BJ (cell line): ENCODE data around the gene TCERG1. TPM values are rescaled to one million over a fixed set of nuclear protein-coding genes. Genes with fewer than 3 reads are reported as not detected.

Experiments used
- CTCF ChIA-PET: fragments of 350-600 bp; formaldehyde crosslinking; extraction: SDS; loops from one replicate; lab custom pipeline; 2021; ENCODE audit warnings: antibody characterized with exemption, inconsistent platforms; lab: Yijun Ruan, JAX
- POLR2A ChIA-PET: fragments of 300-600 bp; sonication (Branson Sonifier 250); formaldehyde crosslinking; extraction: SDS; loops from one replicate; lab custom pipeline; 2021; ENCODE audit warnings: antibody characterized with exemption; lab: Charles Lee
- DNase-seq: peaks from one replicate; pipeline ENCODE4 v3.0.0-alpha.2; 2011; ENCODE audit warnings: low read depth
- H3K27me3 ChIP-seq: 2 replicates; pipeline ENCODE4 v1.6.0; 2011; ENCODE audit warnings: low read length; ENCODE audit not compliant: control insufficient read depth, insufficient read depth
- H3K36me3 ChIP-seq: 2 replicates; pipeline ENCODE4 v1.5.1; 2011; ENCODE audit warnings: low read length; ENCODE audit not compliant: control insufficient read depth, insufficient read depth
- H3K4me3 ChIP-seq: 2 replicates; pipeline ENCODE4 v1.5.1; 2011; ENCODE audit warnings: low read depth, mild to moderate bottlenecking, control low read depth, low read length
- polyA plus RNA-seq: library from polyadenylated mRNA; depleted of rRNA; stranded (reverse); fragments of >200 nt; gene quantifications from 2 replicates; pipeline ENCODE4 v1.2.3, GENCODE V29; 2011
- TF ChIP-seq, protein P1 (sequence below): IDR thresholded peaks from 2 replicates; pipeline ENCODE4 v1.5.1; 2011; ENCODE audit warnings: low read depth, mild to moderate bottlenecking, control low read depth, inconsistent platforms, low read length, moderate library complexity; ENCODE audit not compliant: insufficient read depth

Gene TCERG1
- polyA plus RNA-seq, 1 experiment: 35.9 TPM

GRCh38 chr5:146463446-146463845 lies 16.3 kb downstream of the TCERG1 start:
- TF ChIP-seq, protein P1, sequence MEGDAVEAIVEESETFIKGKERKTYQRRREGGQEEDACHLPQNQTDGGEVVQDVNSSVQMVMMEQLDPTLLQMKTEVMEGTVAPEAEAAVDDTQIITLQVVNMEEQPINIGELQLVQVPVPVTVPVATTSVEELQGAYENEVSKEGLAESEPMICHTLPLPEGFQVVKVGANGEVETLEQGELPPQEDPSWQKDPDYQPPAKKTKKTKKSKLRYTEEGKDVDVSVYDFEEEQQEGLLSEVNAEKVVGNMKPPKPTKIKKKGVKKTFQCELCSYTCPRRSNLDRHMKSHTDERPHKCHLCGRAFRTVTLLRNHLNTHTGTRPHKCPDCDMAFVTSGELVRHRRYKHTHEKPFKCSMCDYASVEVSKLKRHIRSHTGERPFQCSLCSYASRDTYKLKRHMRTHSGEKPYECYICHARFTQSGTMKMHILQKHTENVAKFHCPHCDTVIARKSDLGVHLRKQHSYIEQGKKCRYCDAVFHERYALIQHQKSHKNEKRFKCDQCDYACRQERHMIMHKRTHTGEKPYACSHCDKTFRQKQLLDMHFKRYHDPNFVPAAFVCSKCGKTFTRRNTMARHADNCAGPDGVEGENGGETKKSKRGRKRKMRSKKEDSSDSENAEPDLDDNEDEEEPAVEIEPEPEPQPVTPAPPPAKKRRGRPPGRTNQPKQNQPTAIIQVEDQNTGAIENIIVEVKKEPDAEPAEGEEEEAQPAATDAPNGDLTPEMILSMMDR: no peak
- ChIA-PET POLR2A (interaction anchor here (0.6 kb wide), 1 partner anchor 198 kb away, joined by 3 read pairs; no protein-coding TSS in a partner anchor), CTCF (interaction anchor here (0.8 kb wide), 1 partner anchor 8 kb away, joined by 3 read pairs; no protein-coding TSS in a partner anchor)
- no peak for DNase-seq
- no peaks in the 10 kb centered on the region for H3K27me3 ChIP-seq
- peaks cover 5% of the 10 kb centered on the region for H3K36me3 ChIP-seq
- no peak overlapping the region for H3K4me3 ChIP-seq

DNA sequence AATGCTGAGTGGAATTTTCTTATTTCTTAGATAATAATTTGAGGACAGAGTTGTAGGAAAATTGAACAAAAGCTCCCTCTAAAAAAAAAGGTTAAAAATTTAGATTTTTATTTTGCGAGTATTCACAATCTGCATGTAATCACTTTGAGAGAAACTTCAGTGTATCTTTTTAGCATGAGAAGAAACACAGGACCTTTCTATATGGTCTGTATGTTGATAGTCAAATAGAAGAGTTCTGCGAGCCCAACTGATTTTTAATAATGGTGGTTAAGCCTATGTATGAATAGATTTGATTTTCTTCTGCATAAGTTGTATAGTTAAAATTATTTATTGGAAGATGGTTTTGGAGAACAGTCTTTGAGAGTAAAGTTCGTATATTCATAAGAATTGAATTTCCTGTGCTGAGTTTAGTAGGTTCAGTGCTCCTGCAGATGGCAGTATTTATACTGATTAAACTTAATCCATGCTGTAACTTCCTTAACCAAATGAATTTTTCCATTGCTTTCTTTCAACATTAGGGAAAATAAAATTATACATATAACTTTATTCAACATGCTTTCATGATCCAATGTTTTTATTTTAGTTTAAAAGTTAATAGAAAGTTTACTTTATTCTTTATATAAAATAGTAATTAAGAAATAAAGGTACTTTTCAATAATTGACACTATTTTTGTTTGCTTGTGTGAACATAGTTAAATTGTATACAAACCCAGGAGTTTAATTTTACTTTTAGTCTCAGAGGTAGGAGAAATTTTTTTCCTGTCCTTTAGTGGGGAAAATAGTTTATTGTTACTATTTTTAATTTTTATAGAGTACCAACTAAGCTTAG lies 19.6 kb downstream of the TCERG1 start:
- Histone ChIP-seq H3K4me3 (no peak overlapping the region), H3K27me3 (no peaks in the 10 kb centered on the region), H3K36me3 (peaks cover 3% of the 10 kb centered on the region)
- ChIA-PET POLR2A (no interaction called here), CTCF (interaction anchor here (0.5 to 1.5 kb wide), 5 partner anchors 12 to 30 kb away, joined by 3 to 5 read pairs (median 3); partner anchors contain the start of gene TCERG1)
- TF ChIP-seq, protein P1: peak; percentile 58
- no peak for DNase-seq

DNA sequence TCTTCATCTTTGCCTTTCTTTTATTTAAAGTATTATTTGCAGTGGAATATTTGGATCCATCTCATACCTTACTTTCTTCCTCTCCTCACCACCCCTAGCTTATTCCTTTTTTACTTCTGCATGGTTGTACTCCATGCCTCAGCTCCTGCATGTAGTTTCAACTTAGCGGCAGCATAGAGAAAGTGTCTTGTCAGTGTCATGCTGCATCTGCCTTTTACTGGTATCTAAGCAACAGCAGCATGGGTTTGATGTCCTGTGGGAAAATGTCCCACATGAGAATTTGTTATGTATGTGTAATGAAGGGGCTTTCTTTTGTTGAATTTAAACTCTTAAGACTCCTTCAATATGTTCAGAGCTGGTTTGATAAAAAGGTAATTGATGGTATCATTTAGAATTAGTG lies 20.6 kb downstream of the TCERG1 start:
- no peak overlapping the region for H3K4me3 ChIP-seq
- TF ChIP-seq, protein P1: no peak
- peaks cover 5% of the 10 kb centered on the region for H3K36me3 ChIP-seq
- ChIA-PET CTCF (interaction anchor here (0.7 to 1.5 kb wide), 5 partner anchors 11 to 23 kb away, joined by 3 to 5 read pairs (median 3); partner anchors contain the start of gene TCERG1), POLR2A (no interaction called here)
- H3K27me3 ChIP-seq: no peaks in the 10 kb centered on the region
- no peak for DNase-seq

DNA sequence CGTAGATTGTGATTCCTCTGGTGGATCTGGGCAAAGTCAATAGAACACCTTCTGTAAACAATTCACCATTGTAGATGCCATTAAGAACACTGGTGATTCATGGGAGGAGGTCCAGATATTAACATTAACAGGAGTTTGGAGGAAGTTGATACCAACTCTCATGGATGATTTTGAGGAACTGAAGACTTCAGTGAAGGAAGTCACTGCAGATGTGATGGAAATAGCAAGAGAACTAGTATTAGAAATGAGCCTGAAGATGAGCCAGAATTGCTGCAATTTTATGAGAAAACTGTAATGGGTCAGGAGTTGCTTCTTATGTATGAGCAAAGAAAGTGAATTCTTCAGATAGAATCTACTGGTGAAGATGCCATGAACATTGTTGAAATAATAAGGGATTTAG lies 26.9 kb downstream of the TCERG1 start:
- H3K36me3 ChIP-seq: peaks cover 12% of the 10 kb centered on the region
- ChIA-PET CTCF (no interaction called here), POLR2A (no interaction called here)
- no peaks in the 10 kb centered on the region for H3K27me3 ChIP-seq
- TF ChIP-seq, protein P1: no peak
- DNase-seq: no peak
- H3K4me3 ChIP-seq: no peak overlapping the region

DNA sequence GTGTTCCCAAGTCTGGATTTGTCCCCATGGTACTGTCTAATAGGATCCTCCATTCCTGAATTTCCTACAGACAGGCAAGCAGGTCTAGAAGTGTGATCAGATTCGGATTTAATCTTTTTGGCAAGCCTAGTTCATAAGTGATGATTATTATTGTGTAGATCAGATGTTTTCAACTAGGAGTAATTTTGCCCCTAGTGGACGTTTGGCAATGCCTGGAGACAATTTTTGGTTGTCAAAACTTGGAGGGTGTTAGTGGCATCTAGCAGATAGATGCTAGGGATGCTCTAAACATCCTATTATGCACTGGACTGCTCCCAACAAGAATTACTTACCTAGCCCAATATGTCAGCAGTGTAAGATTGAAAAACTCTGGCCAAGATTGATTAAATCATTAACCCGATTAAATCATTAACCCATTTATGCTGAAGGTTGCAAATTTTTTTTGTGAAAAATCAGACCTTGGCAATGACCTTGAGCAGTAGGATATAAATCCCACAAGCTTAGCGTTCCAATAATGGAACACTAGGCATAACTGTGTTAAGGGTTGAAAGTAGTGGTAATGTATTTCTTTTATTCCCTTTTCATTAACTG lies 28.2 kb downstream of the TCERG1 start:
- Histone ChIP-seq H3K27me3 (no peaks in the 10 kb centered on the region), H3K4me3 (no peak overlapping the region), H3K36me3 (peaks cover 11% of the 10 kb centered on the region)
- ChIA-PET POLR2A (no interaction called here), CTCF (interaction anchor here (1.6 kb wide), 1 partner anchor 12 kb away, joined by 6 read pairs; no protein-coding TSS in a partner anchor)
- TF ChIP-seq, protein P1: peak; percentile 29; the same call in 1 of the 2 replicates
- no peak for DNase-seq
